ENCODE data around the gene L2HGDH. TPM values are rescaled to one million over a fixed set of nuclear protein-coding genes. Genes with fewer than 3 reads are reported as not detected.

L2HGDH gene
- total RNA-seq, 1 donor from 2014 or later: 16.8 TPM

GRCh38 chr14:50230401-50230700 lies 81.7 kb downstream of the L2HGDH start:
- Mint-ChIP-seq H3K27ac (ENCODE audit: unreplicated experiment) (no peak overlapping the region), H3K4me1 (peaks cover 47% of the 10 kb centered on the region), H3K4me3 (peak overlapping the region; percentile 94), H3K27me3 (ENCODE audit: low read depth) (no peaks in the 10 kb centered on the region), H3K36me3 (ENCODE audit: low read depth) (peaks cover 12% of the 10 kb centered on the region), H3K9me3 (peaks cover 3% of the 10 kb centered on the region)
- DNase-seq (ENCODE audit: low read depth, low spot score): no peak
- TF ChIP-seq CTCF (conservative IDR thresholded peaks at IDR 0.05): no peak

DNA sequence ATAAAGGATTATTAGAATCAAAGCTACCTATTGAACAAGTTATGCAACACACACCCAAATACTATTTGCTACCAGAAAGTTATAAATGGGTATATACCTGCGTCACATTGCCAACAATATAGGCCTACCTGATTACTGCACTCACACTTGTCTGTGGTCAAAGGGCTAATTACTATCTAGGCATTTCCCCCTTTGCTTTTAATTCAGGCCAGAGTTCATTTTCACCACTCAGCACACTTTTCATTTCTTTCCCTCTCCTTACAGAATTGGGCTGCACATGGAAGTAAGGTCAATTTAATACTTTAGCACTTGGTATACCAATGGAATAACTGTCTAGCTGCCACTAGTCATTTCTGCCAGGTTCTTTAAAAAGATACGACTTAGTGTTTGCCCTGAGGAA lies 82.3 kb downstream of the L2HGDH start:
- peak overlapping the region; percentile 94 for H3K4me3 Mint-ChIP-seq
- H3K4me1 Mint-ChIP-seq: peaks cover 47% of the 10 kb centered on the region
- H3K9me3 Mint-ChIP-seq: peaks cover 3% of the 10 kb centered on the region
- peaks cover 12% of the 10 kb centered on the region for H3K36me3 Mint-ChIP-seq (ENCODE audit: low read depth)
- H3K27me3 Mint-ChIP-seq (ENCODE audit: low read depth): no peaks in the 10 kb centered on the region
- H3K27ac Mint-ChIP-seq (ENCODE audit: unreplicated experiment): no peak overlapping the region
- DNase-seq (ENCODE audit: low read depth, low spot score): no peak
- TF ChIP-seq CTCF (conservative IDR thresholded peaks at IDR 0.05): no peak

DNA sequence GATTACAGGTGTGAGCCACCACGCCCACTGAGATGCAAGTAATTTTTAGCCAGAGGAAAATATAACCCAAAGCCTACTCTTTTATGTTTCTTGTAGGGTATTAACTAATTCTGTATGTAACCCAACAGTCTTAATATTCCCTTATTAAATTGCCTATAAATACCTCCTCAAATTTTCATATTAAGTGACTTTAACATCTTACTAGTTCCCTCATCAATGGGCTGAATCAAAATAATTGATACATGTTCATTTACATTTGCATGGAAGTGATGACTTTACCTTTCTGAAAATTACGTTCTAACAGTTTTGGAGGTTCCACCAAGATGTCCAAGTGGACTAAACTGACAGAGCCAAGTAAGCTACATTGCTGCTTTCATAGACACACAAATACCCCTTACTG lies 83.7 kb downstream of the L2HGDH start:
- Mint-ChIP-seq H3K9me3 (peaks cover 3% of the 10 kb centered on the region), H3K27ac (ENCODE audit: unreplicated experiment) (no peak overlapping the region), H3K4me3 (peak overlapping the region; percentile 43)

GRCh38 chr14:50225974-50226297 lies 86.1 kb downstream of the L2HGDH start:
- no peak for TF ChIP-seq CTCF (conservative IDR thresholded peaks at IDR 0.05)
- peaks cover 47% of the 10 kb centered on the region for H3K4me1 Mint-ChIP-seq
- H3K27me3 Mint-ChIP-seq (ENCODE audit: low read depth): no peaks in the 10 kb centered on the region
- no peak overlapping the region for H3K27ac Mint-ChIP-seq (ENCODE audit: unreplicated experiment)
- H3K36me3 Mint-ChIP-seq (ENCODE audit: low read depth): peaks cover 16% of the 10 kb centered on the region
- H3K4me3 Mint-ChIP-seq: peak overlapping the region; percentile 69
- peaks cover 3% of the 10 kb centered on the region for H3K9me3 Mint-ChIP-seq
- no peak for DNase-seq (ENCODE audit: low read depth, low spot score)

More for the DNA sequence above, 83.7 kb downstream of the L2HGDH start:
- H3K27me3 Mint-ChIP-seq (ENCODE audit: low read depth): no peaks in the 10 kb centered on the region
- peaks cover 12% of the 10 kb centered on the region for H3K36me3 Mint-ChIP-seq (ENCODE audit: low read depth)
- TF ChIP-seq CTCF (conservative IDR thresholded peaks at IDR 0.05): no peak
- no peak for DNase-seq (ENCODE audit: low read depth, low spot score)
- peaks cover 47% of the 10 kb centered on the region for H3K4me1 Mint-ChIP-seq

GRCh38 chr14:50225067-50225973 lies 86.7 kb downstream of the L2HGDH start:
- Mint-ChIP-seq H3K4me3 (peak overlapping the region; percentile 69), H3K27me3 (ENCODE audit: low read depth) (no peaks in the 10 kb centered on the region), H3K4me1 (peaks cover 47% of the 10 kb centered on the region), H3K9me3 (peaks cover 3% of the 10 kb centered on the region), H3K36me3 (ENCODE audit: low read depth) (peaks cover 16% of the 10 kb centered on the region), H3K27ac (ENCODE audit: unreplicated experiment) (no peak overlapping the region)
- no peak for DNase-seq (ENCODE audit: low read depth, low spot score)
- TF ChIP-seq CTCF (conservative IDR thresholded peaks at IDR 0.05): no peak
